WTC11 (cell line): ENCODE measurements around the gene ELOVL1. TPM values are rescaled to one million over a fixed set of nuclear protein-coding genes. Genes with fewer than 3 reads are reported as not detected.

Experiments used
- ATAC-seq: fragments of 200-7000 bp; cut with Tn5 transposase; 2 replicates; pipeline ENCODE4 v1.10.0; 2021; ENCODE audit warnings: mild to moderate bottlenecking, moderate library complexity
- CTCF ChIA-PET: fragments of 300-600 bp; sonication (Branson Sonifier 250); formaldehyde crosslinking; loops from one replicate; lab custom pipeline; 2021; ENCODE audit warnings: antibody characterized with exemption; lab: Charles Lee
- POLR2A ChIA-PET: fragments of 350-600 bp; sonication (Branson Sonifier 250); formaldehyde crosslinking; loops from one replicate; lab custom pipeline; 2021; ENCODE audit warnings: antibody characterized with exemption; lab: Charles Lee
- DNase-seq: peaks from one replicate; pipeline ENCODE4 v3.0.0; 2021; ENCODE audit warnings: low spot score
- H3K27ac Mint-ChIP-seq: 2 replicates; pipeline ENCODE4 v1.8.0; 2021; ENCODE audit warnings: mixed read lengths
- H3K27me3 Mint-ChIP-seq: 2 replicates; pipeline ENCODE4 v1.8.0; 2021; ENCODE audit warnings: low read depth, mild to moderate bottlenecking, moderate library complexity, mixed read lengths
- H3K36me3 Mint-ChIP-seq: 2 replicates; pipeline ENCODE4 v1.8.0; 2021; ENCODE audit warnings: mixed read lengths
- H3K4me1 Mint-ChIP-seq: 2 replicates; pipeline ENCODE4 v1.8.0; 2022; ENCODE audit warnings: mixed read lengths
- H3K4me3 Mint-ChIP-seq: 2 replicates; pipeline ENCODE4 v1.8.0; 2021; ENCODE audit warnings: mild to moderate bottlenecking, moderate library complexity, mixed read lengths
- H3K9me3 Mint-ChIP-seq: 2 replicates; pipeline ENCODE4 v1.8.0; 2021; ENCODE audit warnings: mixed read lengths
- AR ChIP-seq: fragments of 250-450 bp; sonication (Bioruptor Pico); IDR thresholded peaks from 2 replicates; pipeline ENCODE4 v1.9.0; 2021; ENCODE audit warnings: mild to moderate bottlenecking
- ARID4B ChIP-seq: sonication (generic); formaldehyde crosslinking; IDR thresholded peaks from 2 replicates; pipeline ENCODE4 v1.8.0; 2023; ENCODE audit warnings: missing genetic modification reagents, mild to moderate bottlenecking, borderline replicate concordance
- CREB1 ChIP-seq: sonication (generic); formaldehyde crosslinking; IDR thresholded peaks from 2 replicates; pipeline ENCODE4 v1.8.0; 2023; ENCODE audit warnings: mild to moderate bottlenecking, missing genetic modification reagents
- CREM ChIP-seq: sonication (generic); formaldehyde crosslinking; IDR thresholded peaks from 2 replicates; pipeline ENCODE4 v1.8.1; 2022; ENCODE audit warnings: mild to moderate bottlenecking, missing genetic modification reagents, moderate library complexity
- E2F5 ChIP-seq: sonication (generic); formaldehyde crosslinking; IDR thresholded peaks from 2 replicates; pipeline ENCODE4 v1.8.1; 2022; ENCODE audit warnings: mild to moderate bottlenecking, moderate library complexity, missing genetic modification reagents
- EMX1 ChIP-seq: fragments of 250-450 bp; sonication (Bioruptor Pico); IDR thresholded peaks from 2 replicates; pipeline ENCODE4 v1.8.0; 2021; ENCODE audit warnings: mild to moderate bottlenecking
- ETV6 ChIP-seq: sonication (generic); formaldehyde crosslinking; IDR thresholded peaks from 2 replicates; pipeline ENCODE4 v1.8.1; 2022; ENCODE audit warnings: mild to moderate bottlenecking, missing genetic modification reagents
- FOXP1 ChIP-seq: sonication (generic); formaldehyde crosslinking; IDR thresholded peaks from 2 replicates; pipeline ENCODE4 v1.8.0; 2022; ENCODE audit warnings: missing genetic modification reagents, mild to moderate bottlenecking, moderate library complexity, borderline replicate concordance
- HMGXB4 ChIP-seq: sonication (generic); formaldehyde crosslinking; IDR thresholded peaks from 2 replicates; pipeline ENCODE4 v1.8.1; 2023; ENCODE audit warnings: mild to moderate bottlenecking, moderate library complexity, missing genetic modification reagents
- MAX ChIP-seq: sonication (generic); formaldehyde crosslinking; IDR thresholded peaks from 2 replicates; pipeline ENCODE4 v1.8.0; 2022; ENCODE audit warnings: mild to moderate bottlenecking, missing genetic modification reagents
- PRDM15 ChIP-seq: sonication (generic); formaldehyde crosslinking; IDR thresholded peaks from 2 replicates; pipeline ENCODE4 v1.8.0; 2022; ENCODE audit warnings: missing genetic modification reagents
- PRRX2 ChIP-seq: fragments of 250-450 bp; sonication (Bioruptor Pico); IDR thresholded peaks from 2 replicates; pipeline ENCODE4 v1.8.0; 2021; ENCODE audit warnings: mild to moderate bottlenecking
- RELA ChIP-seq: sonication (generic); formaldehyde crosslinking; IDR thresholded peaks from 2 replicates; pipeline ENCODE4 v1.8.1; 2022; ENCODE audit warnings: missing genetic modification reagents, mild to moderate bottlenecking, borderline replicate concordance
- SP1 ChIP-seq: sonication (generic); formaldehyde crosslinking; conservative IDR thresholded peaks from 2 replicates; pipeline ENCODE4 v1.8.1; 2022; ENCODE audit warnings: missing genetic modification reagents
- TCF7 ChIP-seq: sonication (generic); formaldehyde crosslinking; IDR thresholded peaks from 2 replicates; pipeline ENCODE4 v1.8.0; 2022; ENCODE audit warnings: mild to moderate bottlenecking, low read depth, missing genetic modification reagents, moderate library complexity
- TEAD1 ChIP-seq: sonication (generic); formaldehyde crosslinking; IDR thresholded peaks from 2 replicates; pipeline ENCODE4 v1.8.0; 2022; ENCODE audit warnings: mild to moderate bottlenecking, missing genetic modification reagents
- TEAD4 ChIP-seq: sonication (generic); formaldehyde crosslinking; IDR thresholded peaks from 2 replicates; pipeline ENCODE4 v1.8.0; 2022; ENCODE audit warnings: mild to moderate bottlenecking, missing genetic modification reagents
- USF1 ChIP-seq: sonication (generic); formaldehyde crosslinking; IDR thresholded peaks from 2 replicates; pipeline ENCODE4 v1.8.0; 2022; ENCODE audit warnings: mild to moderate bottlenecking, missing genetic modification reagents
- ZBTB43 ChIP-seq: sonication (generic); formaldehyde crosslinking; IDR thresholded peaks from 2 replicates; pipeline ENCODE4 v1.8.1; 2023; ENCODE audit warnings: mild to moderate bottlenecking, missing genetic modification reagents
- ZNF416 ChIP-seq: fragments of 250-450 bp; sonication (Bioruptor Pico); IDR thresholded peaks from 2 replicates; pipeline ENCODE4 v1.9.0; 2021; ENCODE audit warnings: mild to moderate bottlenecking, inconsistent platforms
- ZNF423 ChIP-seq: fragments of 250-450 bp; sonication (Bioruptor Pico); IDR thresholded peaks from 2 replicates; pipeline ENCODE4 v2.1.2; 2022; ENCODE audit warnings: mild to moderate bottlenecking, moderate library complexity
- total RNA-seq: library from RNA; stranded (reverse); gene quantifications from 3 replicates; pipeline ENCODE4 v1.2.3, GENCODE V29; 2021

Gene ELOVL1
- total RNA-seq, 1 experiment from 2014 or later: 26.6 TPM

- Mint-ChIP-seq H3K4me3 (peak overlapping the region; percentile 93), H3K4me1 (peaks cover 29% of the 10 kb centered on the region), H3K27me3 (no peaks in the 10 kb centered on the region), H3K36me3 (peaks cover 51% of the 10 kb centered on the region), H3K27ac (peak overlapping the region; percentile 99), H3K9me3 (no peaks in the 10 kb centered on the region)
- ATAC-seq (peak; percentile 34), DNase-seq (peak; percentile 39)
- ChIA-PET CTCF (interaction anchor here (0.6 to 2.8 kb wide), 33 partner anchors 9 to 577 kb away, joined by 3 to 37 read pairs (median 5); partner anchors contain the start of genes C1orf210, CFAP57, EBNA1BP2 and ELOVL1), POLR2A (interaction anchor here (0.6 to 2.5 kb wide), 22 partner anchors 8 to 512 kb away, joined by 3 to 21 read pairs (median 5); partner anchors contain the start of genes C1orf210, ELOVL1, KDM4A and MED8)
- TF ChIP-seq SP1 (CRISPR knock-in tag) (peak; percentile 12), PRRX2 (no peak), ZBTB43 (no peak), TCF7 (CRISPR knock-in tag) (no peak), TEAD4 (CRISPR knock-in tag) (no peak), FOXP1 (CRISPR knock-in tag) (0 out of 2 replicates have a peak, but pooled peaks have one; percentile 27), USF1 (CRISPR knock-in tag) (peak; percentile 51), RELA (no peak), HMGXB4 (CRISPR knock-in tag) (peak; percentile 56; the same call in 1 of the 2 replicates), CREB1 (CRISPR knock-in tag) (0 out of 2 replicates have a peak, but pooled peaks have one; percentile 3), E2F5 (CRISPR knock-in tag) (no peak), ETV6 (CRISPR knock-in tag) (no peak), ZNF416 (no peak), MAX (CRISPR knock-in tag) (0 out of 2 replicates have a peak, but pooled peaks have one; percentile 9), ZNF423 (CRISPR knock-in tag) (no peak), CREM (CRISPR knock-in tag) (peak; percentile 6; the same call in 1 of the 2 replicates), ARID4B (0 out of 2 replicates have a peak, but pooled peaks have one; percentile 40), EMX1 (CRISPR knock-in tag) (peak; percentile 56; the same call in 1 of the 2 replicates), TEAD1 (CRISPR knock-in tag) (no peak; the same call in 1 of the 2 replicates), PRDM15 (CRISPR knock-in tag) (no peak), AR (no peak)
Measured at GRCh38 chr1:43358121-43358745, 9.6 kb downstream of the ELOVL1 start.
